ENCODE data around the gene FBXO42. TPM values are rescaled to one million over a fixed set of nuclear protein-coding genes. Genes with fewer than 3 reads are reported as not detected.
A peak's percentile ranks its signal among the peaks of the same experiment; 100 is the strongest.

The FBXO42 gene
- total and polyA plus RNA-seq, 2 experiments from 2014 or later = 28.6 to 40.8 TPM

- Histone ChIP-seq H3K27ac (no peak overlapping the region), H3K27me3 (no peaks in the 10 kb centered on the region), H3K9me3 (ENCODE audit: low read depth) (no peaks in the 10 kb centered on the region), H3K36me3 (no peaks in the 10 kb centered on the region), H3K4me1 (ENCODE audit: low read depth) (no peaks in the 10 kb centered on the region), H3K4me3 (no peak overlapping the region)
- TF ChIP-seq CTCF (IDR thresholded peaks at IDR 0.05; ENCODE audit: low read depth, low read length) = no peak
- DNase-seq (ENCODE audit: low read depth in 1 of 2, low spot score in 1 of 2) = no peak
Measured at GRCh38 chr1:16334655-16335340, 17.5 kb downstream of the FBXO42 start.

- TF ChIP-seq CTCF (IDR thresholded peaks at IDR 0.05; ENCODE audit: low read depth, low read length) = no peak
- Histone ChIP-seq H3K27me3 (no peaks in the 10 kb centered on the region), H3K36me3 (no peaks in the 10 kb centered on the region), H3K4me1 (ENCODE audit: low read depth) (no peaks in the 10 kb centered on the region), H3K4me3 (no peak overlapping the region), H3K27ac (peak overlapping the region; percentile 0), H3K9me3 (ENCODE audit: low read depth) (no peaks in the 10 kb centered on the region)
- DNase-seq (ENCODE audit: low read depth in 1 of 2, low spot score in 1 of 2) = peak in 1 of 2 donors; percentile 4
Measured at GRCh38 chr1:16326833-16327404, 25.4 kb downstream of the FBXO42 start.

- DNase-seq (ENCODE audit: low read depth in 1 of 2, low spot score in 1 of 2) = peak in 1 of 2 donors; percentile 79
- Histone ChIP-seq H3K36me3 (no peaks in the 10 kb centered on the region), H3K27ac (no peak overlapping the region), H3K4me3 (no peak overlapping the region), H3K27me3 (no peaks in the 10 kb centered on the region), H3K9me3 (ENCODE audit: low read depth) (no peaks in the 10 kb centered on the region), H3K4me1 (ENCODE audit: low read depth) (no peaks in the 10 kb centered on the region)
- no peak for TF ChIP-seq CTCF (IDR thresholded peaks at IDR 0.05; ENCODE audit: low read depth, low read length)
Measured at GRCh38 chr1:16324456-16324890, 27.8 kb downstream of the FBXO42 start.

GRCh38 chr1:16321176-16321867, 31.0 kb downstream of the FBXO42 start:
- Histone ChIP-seq H3K4me3 (no peak overlapping the region), H3K36me3 (no peaks in the 10 kb centered on the region), H3K27ac (no peak overlapping the region), H3K4me1 (ENCODE audit: low read depth) (no peaks in the 10 kb centered on the region), H3K27me3 (no peaks in the 10 kb centered on the region), H3K9me3 (ENCODE audit: low read depth) (no peaks in the 10 kb centered on the region)
- no peak for TF ChIP-seq CTCF (IDR thresholded peaks at IDR 0.05; ENCODE audit: low read depth, low read length)
- peak in 1 of 2 donors; percentile 33 for DNase-seq (ENCODE audit: low read depth in 1 of 2, low spot score in 1 of 2)

GRCh38 chr1:16318555-16318954, 33.7 kb downstream of the FBXO42 start:
- H3K9me3 ChIP-seq (ENCODE audit: low read depth) = no peaks in the 10 kb centered on the region
- H3K4me3 ChIP-seq = no peak overlapping the region
- H3K36me3 ChIP-seq = peaks cover 15% of the 10 kb centered on the region
- H3K27me3 ChIP-seq = no peaks in the 10 kb centered on the region
- peak in 1 of 2 donors; percentile 57 for DNase-seq (ENCODE audit: low read depth in 1 of 2, low spot score in 1 of 2)
- TF ChIP-seq CTCF (IDR thresholded peaks at IDR 0.05; ENCODE audit: low read depth, low read length) = no peak
- H3K4me1 ChIP-seq (ENCODE audit: low read depth) = no peaks in the 10 kb centered on the region
- no peak overlapping the region for H3K27ac ChIP-seq

All from cardiac muscle cell (in vitro differentiated cells and primary cell).